Middle frontal gyrus (tissue), 1 donor: ENCODE measurements around the gene CARD11.

Experiments used
- DNase-seq: peaks from one replicate; pipeline ENCODE4 v3.0.0-alpha.2; 2015; ENCODE audit warnings: low spot score; ENCODE audit errors: extremely low spot score

CARD11 gene

DNA sequence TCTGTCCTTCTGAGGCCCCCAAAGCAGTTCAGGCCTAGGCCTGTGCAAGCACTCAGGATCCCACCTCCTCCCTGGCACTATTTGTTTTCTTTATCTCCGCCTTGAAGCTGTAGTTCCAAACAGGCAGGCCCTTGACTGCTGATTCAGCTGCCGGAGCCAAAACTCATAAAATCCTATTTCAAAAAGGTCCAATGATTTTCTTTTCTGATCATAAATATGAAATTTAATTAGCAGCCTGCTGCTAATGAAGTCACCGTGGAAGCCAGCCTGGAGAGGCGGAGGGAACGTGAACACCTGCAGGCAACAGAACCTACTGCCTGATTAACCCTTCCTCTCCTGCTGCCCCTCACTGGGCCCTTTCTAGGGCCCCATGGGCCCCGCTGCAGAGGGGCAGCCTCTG, 60.1 kb downstream of the CARD11 start:
- DNase-seq, result no peak

DNA sequence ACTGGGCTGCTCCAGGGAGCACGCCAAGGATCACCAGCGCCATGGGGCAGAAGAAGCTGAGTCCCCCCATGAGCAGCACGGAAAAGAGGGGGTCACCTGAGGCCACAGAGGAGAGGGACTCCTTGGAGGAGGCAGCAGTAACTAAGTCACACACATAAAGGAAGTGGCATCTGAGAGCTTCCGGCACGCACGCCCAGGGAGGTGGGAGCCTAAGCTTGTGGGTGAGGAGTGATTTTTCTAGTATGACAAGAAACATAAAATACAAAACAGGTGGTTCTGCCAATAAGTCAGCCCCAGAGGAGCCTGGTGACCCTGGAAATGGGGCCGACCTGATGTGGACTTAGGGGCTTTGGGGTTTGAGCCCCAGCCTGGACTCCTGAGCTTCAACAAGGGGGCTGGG, 60.8 kb downstream of the CARD11 start:
- no peak for DNase-seq

DNA sequence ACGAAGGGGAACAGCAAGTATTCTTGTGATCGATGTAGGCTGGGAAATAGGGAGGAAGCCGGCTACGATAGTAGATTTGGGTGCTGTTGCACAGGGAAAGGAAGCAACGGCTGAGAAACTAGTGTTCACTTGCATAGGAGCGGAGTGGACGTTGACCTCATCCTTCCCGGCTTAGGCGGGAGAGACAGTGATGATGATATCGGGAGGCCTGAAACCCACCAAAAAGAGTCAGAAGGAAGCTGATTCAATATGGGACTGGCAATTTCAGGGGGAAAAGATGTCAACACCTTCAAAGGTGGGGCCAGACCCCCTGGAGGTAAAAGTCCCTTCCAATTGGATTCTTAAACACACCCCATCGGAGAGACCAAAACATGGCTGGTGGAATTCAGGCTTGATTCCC, 61.3 kb downstream of the CARD11 start:
- no peak for DNase-seq

DNA sequence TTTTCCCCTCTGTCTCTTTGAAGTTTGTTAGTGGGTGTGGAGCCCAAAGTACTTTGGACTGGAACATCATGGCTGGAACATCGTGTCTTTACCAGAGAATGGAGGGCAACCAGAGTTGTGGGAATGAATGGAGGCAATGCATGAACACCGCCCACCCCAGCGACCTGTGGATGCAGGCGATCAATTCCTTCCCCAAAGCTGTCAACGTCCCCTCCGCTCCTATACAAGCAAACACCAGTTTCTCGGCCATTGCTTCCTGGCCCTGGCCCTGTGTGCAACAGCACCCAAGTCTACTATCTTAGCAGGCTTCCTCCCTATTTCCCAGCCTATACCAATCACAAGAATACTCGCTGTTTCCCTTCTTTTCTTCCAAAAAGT, 62.6 kb downstream of the CARD11 start:
- no peak for DNase-seq

DNA sequence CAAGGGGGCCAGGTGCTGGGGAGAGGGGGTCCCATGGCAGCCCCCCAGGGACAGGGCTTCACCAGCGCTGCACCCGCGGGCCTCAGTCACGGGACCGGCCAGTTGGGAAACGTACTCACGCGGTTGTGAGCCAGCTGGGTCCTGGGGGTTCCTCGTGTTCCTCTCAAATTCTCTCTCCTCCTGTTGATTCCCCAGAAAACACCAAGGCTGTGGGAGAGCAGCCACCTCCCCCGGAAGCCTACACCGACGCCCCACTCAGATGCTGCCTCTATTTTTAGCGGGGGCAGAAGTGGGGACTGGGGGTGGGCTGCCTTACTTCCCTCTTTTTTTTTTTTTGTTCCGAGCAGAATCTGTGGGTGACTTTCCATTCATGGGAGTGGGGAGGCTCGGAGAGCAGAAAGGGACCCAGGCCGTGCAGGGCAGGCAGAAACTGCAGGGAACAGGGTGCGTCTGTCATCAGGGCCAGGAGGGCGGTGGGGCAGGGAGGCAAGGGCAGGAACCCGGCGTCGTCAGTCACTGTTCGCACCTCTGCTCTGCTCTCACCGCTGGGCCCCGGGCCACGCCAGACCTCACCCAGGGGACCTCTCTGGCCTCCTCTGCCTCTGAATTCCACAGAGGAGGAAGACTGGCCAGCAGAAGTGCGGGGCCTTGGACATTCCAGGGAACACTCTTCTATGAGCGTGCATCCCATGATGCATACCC, 63.1 kb downstream of the CARD11 start:
- no peak for DNase-seq

DNA sequence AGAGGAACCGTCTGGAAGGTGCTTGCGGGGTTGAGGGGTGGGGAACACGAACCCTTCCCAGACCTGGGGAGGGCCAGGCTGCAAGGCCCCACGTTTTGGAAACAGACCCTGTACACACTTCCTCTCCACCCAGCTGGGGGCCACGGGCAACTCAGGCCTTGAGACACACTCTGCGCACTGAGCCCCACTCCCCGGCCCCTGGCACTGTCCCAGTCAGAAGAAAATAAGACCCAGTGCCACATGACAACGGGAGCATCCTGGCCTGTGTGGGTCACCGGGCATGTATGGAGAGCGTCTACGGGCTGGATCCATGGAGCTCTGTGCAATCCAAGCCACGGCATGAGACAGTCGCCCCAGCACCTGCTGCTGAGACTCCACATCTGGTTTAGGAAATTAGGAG, 63.7 kb downstream of the CARD11 start:
- DNase-seq, result no peak

DNA sequence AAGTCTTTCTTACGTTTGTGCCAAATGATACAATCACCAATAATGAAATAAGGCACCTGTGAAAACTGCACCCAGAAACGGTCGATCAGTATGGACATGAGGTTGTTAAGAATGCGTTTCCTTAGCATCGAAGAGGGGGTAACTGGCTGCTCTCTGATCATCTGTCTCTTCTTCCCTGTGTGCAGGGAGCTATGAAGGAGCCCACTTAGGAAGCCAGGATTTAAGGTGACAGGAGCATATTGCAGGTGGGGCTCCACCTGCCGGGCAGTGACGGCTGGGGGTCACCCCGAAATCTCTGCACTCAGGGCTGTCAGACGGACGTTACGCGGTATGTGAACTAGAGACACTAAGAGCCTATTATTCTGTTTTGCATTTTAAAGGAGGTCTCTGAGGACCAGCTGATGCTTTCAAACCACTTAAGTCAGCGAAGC, 64.5 kb downstream of the CARD11 start:
- DNase-seq, result no peak

DNA sequence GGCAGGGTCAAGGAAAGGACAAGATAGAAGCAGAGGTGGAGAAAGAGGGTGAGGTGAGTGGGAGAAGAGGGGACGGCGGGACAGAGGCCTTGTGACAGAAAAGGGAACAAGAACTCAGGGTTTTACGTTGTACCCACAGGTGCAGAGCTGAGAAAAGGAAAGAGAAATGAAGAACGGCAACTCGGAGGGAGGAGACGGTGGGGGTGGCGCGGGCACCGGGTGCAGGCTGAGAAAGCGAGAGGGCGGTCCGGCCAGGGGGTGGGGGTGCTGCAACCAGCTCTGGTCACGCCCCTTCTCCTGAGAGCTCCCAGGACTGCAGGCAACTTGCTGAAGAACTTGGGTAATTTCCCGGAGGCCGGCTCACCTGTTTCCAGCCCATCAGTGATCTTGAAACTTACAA, 65.3 kb downstream of the CARD11 start:
- no peak for DNase-seq

DNA sequence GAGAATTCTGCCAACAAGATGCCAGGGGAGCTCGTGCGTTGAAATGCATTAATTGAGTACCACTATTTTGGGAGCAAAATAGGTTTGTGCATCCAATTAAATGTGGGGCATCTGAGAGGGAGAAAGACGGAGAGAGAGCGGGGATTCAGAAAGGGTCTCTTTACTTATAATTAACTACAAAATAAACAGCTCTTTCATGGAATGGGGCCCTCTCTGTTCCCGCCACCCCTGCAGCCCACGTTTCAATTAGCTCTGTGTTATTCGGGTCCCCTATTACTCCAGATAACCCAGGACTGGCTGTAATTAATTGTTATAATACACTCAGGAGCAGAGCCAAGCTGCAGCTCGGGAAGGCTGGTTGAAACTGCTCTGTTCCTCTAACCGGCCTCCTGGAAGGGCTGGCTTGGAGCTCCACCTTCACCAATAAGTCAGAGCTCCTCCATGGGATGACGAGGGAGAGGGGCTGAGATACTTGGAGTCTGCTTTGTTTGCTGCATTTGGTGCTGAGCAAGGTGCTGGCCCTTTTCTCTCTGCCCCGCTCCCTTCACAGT, 67.8 kb downstream of the CARD11 start:
- DNase-seq, result no peak

DNA sequence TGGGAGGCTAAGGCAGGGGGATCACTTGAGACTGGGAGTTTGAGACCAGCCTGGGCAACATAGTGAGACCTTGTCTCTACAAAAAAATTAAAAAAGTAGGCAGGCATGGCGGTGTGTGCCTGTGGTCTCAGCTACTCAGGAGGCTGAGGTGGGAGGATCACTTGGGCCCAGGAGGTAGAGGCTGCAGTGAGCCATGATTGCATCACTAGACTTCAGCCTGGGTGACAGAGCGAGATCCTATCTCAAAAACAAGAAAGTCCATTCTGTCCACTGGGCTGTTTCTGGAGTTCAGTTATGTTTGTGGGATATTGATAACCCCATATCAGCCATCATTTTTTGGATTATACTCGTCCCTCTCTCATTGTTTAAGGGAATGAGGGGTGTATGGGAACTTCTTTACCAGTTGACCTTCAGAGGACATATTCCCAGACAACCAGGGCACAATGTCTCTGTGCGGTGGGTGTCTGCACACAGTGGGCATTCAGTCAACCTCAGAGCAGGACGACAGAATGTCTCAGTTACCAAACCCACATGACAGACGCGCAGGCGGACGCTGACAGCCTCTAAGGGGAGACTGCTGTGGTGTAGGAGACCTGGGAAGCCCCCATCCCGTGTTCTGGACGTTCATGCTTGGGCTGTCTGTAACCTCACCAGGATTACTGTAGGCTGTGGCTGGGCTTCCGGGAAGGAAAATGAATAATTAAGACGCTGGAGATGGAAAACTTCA, 69.4 kb downstream of the CARD11 start:
- no peak for DNase-seq

DNA sequence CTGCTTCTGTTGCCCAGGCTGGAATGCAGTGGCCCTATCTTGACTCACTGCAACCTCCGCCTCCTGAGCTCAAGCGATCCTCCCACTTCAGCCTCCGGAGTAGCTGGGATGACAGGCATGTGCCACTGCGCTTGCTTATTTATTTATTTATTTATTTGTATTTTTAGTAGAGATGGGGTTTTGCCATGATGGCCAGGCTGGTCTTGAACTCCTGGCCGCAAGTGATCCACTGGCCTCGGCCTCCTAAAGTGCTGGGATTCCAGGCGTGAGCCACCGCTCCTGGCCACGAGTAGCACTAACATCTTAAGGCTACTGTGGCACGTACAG, 70.9 kb downstream of the CARD11 start:
- no peak for DNase-seq

DNA sequence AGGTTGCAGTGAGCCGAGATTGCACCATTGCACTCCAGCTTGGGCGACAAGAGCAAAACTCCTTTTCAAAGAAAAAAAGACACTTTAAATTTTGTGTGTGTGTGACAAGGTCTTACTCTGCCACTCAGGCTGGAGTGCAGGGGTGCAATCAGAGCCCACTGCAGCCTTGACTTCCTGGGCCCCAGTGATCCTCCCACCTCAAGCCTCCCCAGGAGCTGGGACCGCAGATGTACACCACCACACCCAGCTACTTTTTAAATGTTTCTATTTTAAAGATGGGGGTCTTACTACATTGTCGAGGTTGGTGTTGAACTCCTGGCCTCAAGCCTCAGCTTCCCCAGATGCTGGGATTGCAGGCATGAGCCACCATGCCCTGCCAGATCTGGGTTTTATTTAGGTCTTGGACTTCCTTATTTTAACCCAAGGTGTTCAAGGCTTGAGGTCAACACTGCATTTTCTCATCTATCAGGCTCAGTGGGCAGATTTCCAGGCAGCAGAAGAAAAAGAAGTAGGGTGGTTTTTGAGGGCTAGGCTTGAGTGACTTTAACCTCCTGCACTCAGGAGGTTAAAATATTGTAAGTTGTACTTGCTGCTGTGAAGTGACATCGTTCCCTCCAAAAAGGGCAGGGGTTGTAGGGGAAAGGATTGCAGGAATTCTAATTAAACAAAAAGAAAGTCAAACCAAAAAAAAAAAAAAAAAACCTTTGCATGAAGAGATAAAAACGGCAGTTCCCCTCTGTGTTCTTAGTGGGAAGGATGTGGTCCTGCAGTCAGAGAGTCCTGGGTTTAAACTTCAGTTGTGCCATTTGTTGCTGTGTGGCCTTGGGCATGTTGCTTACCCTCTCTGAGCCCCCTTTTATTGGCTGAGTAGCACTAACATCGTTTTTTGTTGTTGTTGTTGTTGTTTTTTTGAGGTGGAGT, 71.5 kb downstream of the CARD11 start:
- DNase-seq, result no peak

DNA sequence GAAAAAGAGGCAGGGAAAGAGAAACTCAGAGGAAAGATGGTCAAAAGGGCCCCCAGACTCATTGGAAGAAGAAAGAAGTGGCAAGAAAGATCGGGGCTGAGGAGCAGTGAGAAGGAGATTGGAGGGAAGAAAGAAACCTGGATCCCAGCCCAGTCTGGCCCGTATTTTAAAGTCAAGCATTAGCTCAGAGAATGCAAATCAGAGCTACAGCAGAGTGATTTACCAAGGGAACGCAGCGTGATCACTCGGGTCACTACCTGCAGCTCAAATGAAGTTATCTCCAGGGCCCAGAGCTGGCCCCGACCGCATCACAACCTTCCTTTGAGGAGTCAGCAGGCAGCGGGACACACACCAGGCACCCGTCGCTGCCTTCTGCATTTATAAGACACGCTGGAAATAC, 72.8 kb downstream of the CARD11 start:
- DNase-seq, result no peak

DNA sequence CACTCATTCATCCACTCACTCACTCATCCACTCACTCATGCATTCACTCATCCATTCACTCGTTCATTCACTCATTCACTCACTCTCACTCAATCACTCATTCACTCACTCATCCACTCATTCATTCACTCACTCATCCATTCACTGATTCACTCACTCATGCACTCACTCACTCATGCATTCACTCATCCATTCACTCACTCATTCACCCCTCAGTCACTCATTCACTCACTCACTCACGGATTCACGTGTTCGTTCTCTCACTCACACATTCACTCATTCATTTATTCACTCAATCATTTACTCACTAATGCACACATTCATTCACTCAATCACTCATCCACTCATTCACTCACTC, 73.4 kb downstream of the CARD11 start:
- no peak for DNase-seq

DNA sequence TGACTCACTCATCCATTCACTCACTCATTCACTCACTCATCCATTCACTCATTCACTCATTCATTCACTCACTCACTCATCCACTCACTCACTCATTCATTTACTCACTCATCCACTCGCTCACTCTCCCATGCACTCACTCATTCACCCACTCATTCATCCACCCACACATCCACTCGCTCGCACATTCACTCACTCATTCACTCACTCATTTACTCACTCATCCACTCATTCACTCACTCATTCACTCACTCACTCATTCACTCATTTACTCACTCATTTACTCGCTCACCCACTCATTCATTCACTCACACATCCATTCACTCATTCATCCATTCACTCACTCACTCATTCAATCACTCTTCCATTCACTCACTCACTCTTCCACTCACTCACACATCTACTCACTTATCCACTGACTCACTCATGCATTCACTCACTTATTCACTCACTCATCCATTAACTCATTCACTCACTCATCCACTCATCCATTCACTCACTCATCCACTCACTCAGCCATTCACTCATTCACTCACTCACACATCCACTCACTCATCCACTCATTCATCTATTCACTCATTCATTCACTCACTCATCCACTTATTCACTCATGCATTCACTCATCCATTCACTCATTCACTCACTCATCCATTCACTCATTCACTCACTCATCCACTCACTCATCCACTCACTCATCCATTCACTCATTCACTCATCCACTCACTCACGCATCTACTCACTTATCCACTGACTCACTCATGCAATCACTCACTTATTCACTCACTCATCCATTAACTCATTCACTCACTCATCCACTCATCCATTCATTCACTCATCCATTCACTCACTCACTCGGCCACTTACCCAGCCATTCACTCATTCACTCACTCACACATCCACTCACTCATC, 74.0 kb downstream of the CARD11 start:
- DNase-seq, result no peak

DNA sequence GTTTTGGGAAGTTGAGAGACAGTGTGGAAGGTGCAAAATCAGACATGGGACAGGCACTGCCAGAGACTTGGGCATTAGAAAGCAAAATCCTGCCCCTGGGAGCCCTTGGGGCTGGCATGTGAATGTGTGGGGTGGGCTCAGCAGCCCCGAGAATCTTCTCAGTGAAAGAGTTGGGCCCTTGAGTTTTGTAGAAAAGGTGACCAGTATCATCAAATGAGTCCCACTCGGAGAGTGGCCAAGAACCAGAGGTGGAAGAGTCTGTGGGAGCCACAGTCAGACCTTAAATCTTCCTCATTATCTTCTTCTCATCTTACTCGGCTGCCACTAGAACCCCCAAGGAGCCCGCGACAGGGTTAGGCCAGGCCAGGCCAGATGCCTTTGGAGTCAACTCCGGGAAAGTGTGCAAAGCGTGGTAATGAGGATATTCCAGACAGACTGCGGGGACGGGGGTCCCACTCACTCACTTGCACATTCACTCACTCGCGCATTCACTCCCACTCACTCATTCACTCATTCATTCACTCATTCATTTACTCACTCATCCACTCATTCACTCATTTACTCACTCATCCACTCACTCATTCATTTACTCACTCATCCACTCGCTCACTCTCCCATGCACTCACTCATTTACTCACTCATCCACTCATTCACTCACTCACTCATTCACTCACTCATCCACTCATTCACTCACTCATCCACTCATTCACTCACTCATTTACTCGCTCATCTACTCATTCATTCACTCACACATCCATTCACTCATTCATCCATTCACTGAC, 74.9 kb downstream of the CARD11 start:
- DNase-seq, result no peak

DNA sequence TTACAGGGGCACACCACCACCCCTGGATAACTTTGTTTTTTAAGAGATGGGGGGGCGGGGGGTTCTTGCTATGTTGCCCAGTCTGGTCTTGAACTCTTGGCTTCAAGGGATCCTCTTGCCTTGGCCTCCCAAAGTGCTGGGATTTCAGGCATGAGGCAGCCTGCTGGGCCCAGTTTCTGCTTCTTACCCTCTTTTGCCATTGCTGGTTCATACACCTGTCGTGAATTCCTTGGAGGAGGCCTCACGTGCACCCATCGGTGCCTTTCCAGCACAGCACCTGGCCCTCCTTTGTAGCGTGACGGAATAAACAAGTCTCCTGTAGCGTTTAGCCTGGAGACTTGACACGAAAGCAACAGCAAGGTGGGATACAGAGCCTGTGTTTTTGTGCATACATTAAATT, 75.5 kb downstream of the CARD11 start:
- no peak for DNase-seq

DNA sequence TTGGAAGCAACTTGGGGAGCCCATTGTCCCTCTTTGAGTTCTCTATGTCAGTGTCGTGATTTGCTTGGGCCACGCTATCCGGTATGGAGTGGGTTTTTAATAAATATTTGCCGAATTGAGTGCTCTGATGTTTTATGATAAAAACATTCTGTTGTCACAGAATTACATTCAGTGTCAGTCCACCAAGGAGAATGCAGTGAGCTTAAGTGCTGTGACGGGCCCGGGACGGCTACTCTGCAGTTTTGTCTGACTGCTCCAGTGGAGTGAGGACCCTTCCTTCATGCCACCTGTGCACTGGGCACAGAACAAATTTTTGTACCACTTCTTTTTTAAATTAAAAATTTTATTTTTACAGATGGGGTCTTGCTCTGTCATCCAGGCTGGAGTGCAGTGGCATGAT, 76.0 kb downstream of the CARD11 start:
- no peak for DNase-seq

DNA sequence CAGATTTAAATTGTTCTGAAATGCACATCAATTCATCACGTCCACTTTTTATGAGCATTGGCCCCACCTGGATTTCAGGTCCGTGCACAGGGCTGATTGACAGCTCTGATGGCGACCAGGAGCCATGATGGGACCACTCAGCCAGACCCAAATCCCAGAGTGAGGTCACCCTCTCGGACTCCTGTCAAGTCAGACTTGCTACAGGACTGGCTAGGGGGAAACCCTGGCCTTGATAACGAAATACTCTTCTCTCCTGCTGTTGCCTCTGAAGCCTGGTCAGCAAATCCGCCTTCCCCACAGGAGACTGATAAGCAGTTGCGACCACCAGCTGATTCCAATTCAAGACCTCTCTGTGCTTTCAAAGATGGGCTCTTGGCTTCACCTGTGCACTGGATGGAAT, 76.4 kb downstream of the CARD11 start:
- DNase-seq, result no peak

DNA sequence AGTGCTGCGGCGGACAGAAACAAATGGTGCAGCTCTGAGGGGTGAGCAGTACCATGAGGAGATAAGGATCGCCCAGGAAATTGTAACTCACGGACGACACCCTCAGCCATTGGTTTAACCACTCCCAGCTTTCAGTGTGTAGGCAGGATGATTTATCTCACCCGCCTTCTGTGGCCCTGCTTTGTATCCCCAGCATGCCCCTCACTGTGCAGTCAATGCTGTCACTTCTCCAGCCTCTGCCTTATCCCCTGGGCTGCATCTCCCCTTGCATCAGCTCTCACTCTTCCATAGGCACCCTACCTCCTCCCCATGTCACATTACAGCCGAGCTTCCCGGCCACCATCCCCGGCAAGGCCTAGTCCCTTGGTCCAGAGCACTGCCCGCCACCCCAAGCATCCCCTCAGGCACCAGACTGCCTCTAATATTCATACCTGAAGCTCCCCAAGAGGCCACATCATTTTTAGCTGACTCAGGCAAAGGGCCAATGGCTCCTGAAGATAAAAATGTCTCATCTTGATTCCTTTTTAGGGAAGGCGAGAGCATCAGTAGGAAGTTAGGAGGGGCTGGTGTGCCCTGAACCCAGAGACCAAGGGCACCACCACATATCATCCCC, 77.1 kb downstream of the CARD11 start:
- DNase-seq, result no peak
